ENCODE results near the gene HECTD4.

DNA sequence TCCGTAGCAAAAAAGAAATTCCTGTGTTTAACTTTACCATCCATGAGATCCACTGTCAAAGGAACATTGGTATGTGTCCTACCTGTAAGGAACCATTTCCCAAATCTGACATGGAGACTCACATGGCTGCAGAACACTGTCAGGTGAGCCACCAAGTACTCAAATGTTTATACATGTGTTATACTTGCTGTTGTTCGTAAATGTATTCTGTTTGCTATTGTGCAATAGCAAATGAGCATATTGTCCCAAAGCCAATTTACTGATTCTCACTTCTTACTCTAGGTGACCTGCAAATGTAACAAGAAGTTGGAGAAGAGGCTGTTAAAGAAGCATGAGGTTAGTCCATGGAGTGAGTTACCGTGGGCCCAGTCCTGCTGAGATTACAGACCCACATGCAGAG lies 247.5 kb downstream of the HECTD4 start:
- TF ChIP-seq CTCF (IDR thresholded peaks at IDR 0.05) (no peak), EZH2 (IDR thresholded peaks at IDR 0.05; ENCODE audit: borderline replicate concordance, insufficient read depth, low read depth, low read length, poor library complexity, severe bottlenecking) (no peak)

All from B cell (primary cell).